Loucy (cell line): ENCODE measurements around the gene ZNF516.

Source experiments
- H2AFZ ChIP-seq: fragments of 200-600 bp; sonication (generic); 2 replicates; pipeline ENCODE4 v1.6.0; 2016; ENCODE audit warnings: antibody characterized with exemption, mild to moderate bottlenecking, low read length, moderate library complexity
- H3F3A ChIP-seq: fragments of 200-600 bp; 2 replicates; pipeline ENCODE4 v1.6.0; 2016; ENCODE audit warnings: antibody characterized with exemption, low read depth, mild to moderate bottlenecking
- H3K27me3 ChIP-seq: fragments of 200-600 bp; sonication (generic); 2 replicates; pipeline ENCODE4 v1.6.1; 2014; ENCODE audit warnings: low read length, mild to moderate bottlenecking; ENCODE audit not compliant: insufficient read depth, poor library complexity, severe bottlenecking
- H3K36me3 ChIP-seq: fragments of 200-600 bp; sonication (generic); 2 replicates; pipeline ENCODE4 v1.6.1; 2016; ENCODE audit warnings: low read length; ENCODE audit not compliant: insufficient read depth
- H3K4me1 ChIP-seq: fragments of 200-600 bp; sonication (generic); 2 replicates; pipeline ENCODE4 v1.5.1; 2014; ENCODE audit warnings: low read length, mild to moderate bottlenecking; ENCODE audit not compliant: insufficient read depth, poor library complexity, severe bottlenecking
- H3K4me2 ChIP-seq: fragments of 200-600 bp; sonication (generic); 2 replicates; pipeline ENCODE4 v1.6.0; 2014; ENCODE audit warnings: antibody characterized with exemption, low read length, low read depth, mild to moderate bottlenecking; ENCODE audit not compliant: poor library complexity, severe bottlenecking
- H3K4me3 ChIP-seq: fragments of 200-600 bp; sonication (generic); 2 replicates; pipeline ENCODE4 v1.5.1; 2014; ENCODE audit warnings: low read length, mild to moderate bottlenecking, mixed read lengths; ENCODE audit not compliant: poor library complexity, severe bottlenecking
- H3K79me2 ChIP-seq: fragments of 200-600 bp; sonication (generic); 2 replicates; pipeline ENCODE4 v1.6.1; 2014; ENCODE audit warnings: low read length; ENCODE audit not compliant: insufficient read depth
- H3K9ac ChIP-seq: fragments of 200-600 bp; sonication (generic); 2 replicates; pipeline ENCODE4 v1.6.0; 2014; ENCODE audit warnings: mild to moderate bottlenecking, low read depth, low read length, moderate library complexity; ENCODE audit not compliant: poor library complexity, severe bottlenecking
- H3K9me2 ChIP-seq: fragments of 200-600 bp; sonication (generic); replicated peaks from 2 replicates; pipeline ENCODE4 v1.6.1; 2016; ENCODE audit warnings: low read depth, low read length, mixed read lengths
- H3K9me3 ChIP-seq: fragments of 200-600 bp; sonication (generic); 2 replicates; pipeline ENCODE4 v1.6.1; 2014; ENCODE audit warnings: mild to moderate bottlenecking, antibody characterized with exemption, low read length, low read depth; ENCODE audit not compliant: insufficient read depth
- H4K20me1 ChIP-seq: fragments of 200-600 bp; sonication (generic); 2 replicates; pipeline ENCODE4 v1.6.0; 2014; ENCODE audit warnings: antibody characterized with exemption, low read length, mild to moderate bottlenecking; ENCODE audit not compliant: insufficient read depth, poor library complexity, severe bottlenecking
- CTCF ChIP-seq: fragments of 200-600 bp; sonication (generic); conservative IDR thresholded peaks from 2 replicates; pipeline ENCODE4 v1.5.1; 2014; ENCODE audit warnings: mild to moderate bottlenecking, antibody characterized with exemption, low read length
- EZH2phosphoT487 ChIP-seq: fragments of 200-600 bp; IDR thresholded peaks from 2 replicates; pipeline ENCODE4 v1.6.1; 2018; ENCODE audit warnings: antibody characterized with exemption, mild to moderate bottlenecking, moderate library complexity, borderline replicate concordance

The ZNF516 gene

GRCh38 chr18:76382275-76382674 is 112.8 kb downstream of the ZNF516 start:
- H3K4me2 ChIP-seq: no peak overlapping the region
- H3K4me3 ChIP-seq: no peak overlapping the region
- H3K4me1 ChIP-seq: peaks cover 18% of the 10 kb centered on the region
- H3K27me3 ChIP-seq: no peaks in the 10 kb centered on the region
- no peak overlapping the region for H2AFZ ChIP-seq
- no peak overlapping the region for H3K9ac ChIP-seq
- no peaks in the 10 kb centered on the region for H3F3A ChIP-seq
- H3K79me2 ChIP-seq: no peaks in the 10 kb centered on the region
- no peaks in the 10 kb centered on the region for H4K20me1 ChIP-seq
- no peaks in the 10 kb centered on the region for H3K9me2 ChIP-seq
- H3K36me3 ChIP-seq: no peaks in the 10 kb centered on the region
- H3K9me3 ChIP-seq: no peaks in the 10 kb centered on the region
- TF ChIP-seq EZH2phosphoT487: no peak
- TF ChIP-seq CTCF: no peak

GRCh38 chr18:76380791-76381405 is 114.1 kb downstream of the ZNF516 start:
- no peaks in the 10 kb centered on the region for H3K9me2 ChIP-seq
- H3K4me1 ChIP-seq: peaks cover 5% of the 10 kb centered on the region
- peak overlapping the region; percentile 54 for H3K4me2 ChIP-seq
- no peak for TF ChIP-seq EZH2phosphoT487
- TF ChIP-seq CTCF: peak; percentile 90
- H3K27me3 ChIP-seq: no peaks in the 10 kb centered on the region
- H3F3A ChIP-seq: no peaks in the 10 kb centered on the region
- no peaks in the 10 kb centered on the region for H3K9me3 ChIP-seq
- peak overlapping the region; percentile 51 for H3K4me3 ChIP-seq
- no peak overlapping the region for H3K9ac ChIP-seq
- no peaks in the 10 kb centered on the region for H4K20me1 ChIP-seq
- no peaks in the 10 kb centered on the region for H3K79me2 ChIP-seq
- H2AFZ ChIP-seq: peak overlapping the region; percentile 59; the same call in 1 of the 2 replicates
- H3K36me3 ChIP-seq: no peaks in the 10 kb centered on the region

- peak overlapping the region; percentile 54 for H3K4me2 ChIP-seq
- H2AFZ ChIP-seq: peak overlapping the region; percentile 59; the same call in 1 of the 2 replicates
- TF ChIP-seq CTCF (no peak), EZH2phosphoT487 (no peak)
- peak overlapping the region; percentile 51 for H3K4me3 ChIP-seq
- H3K9me2 ChIP-seq: no peaks in the 10 kb centered on the region
- no peaks in the 10 kb centered on the region for H3K9me3 ChIP-seq
- no peaks in the 10 kb centered on the region for H3K36me3 ChIP-seq
- H3F3A ChIP-seq: no peaks in the 10 kb centered on the region
- H3K27me3 ChIP-seq: no peaks in the 10 kb centered on the region
- no peak overlapping the region for H3K9ac ChIP-seq
- peaks cover 1% of the 10 kb centered on the region for H4K20me1 ChIP-seq
- peaks cover under 1% of the 10 kb centered on the region for H3K4me1 ChIP-seq
- H3K79me2 ChIP-seq: no peaks in the 10 kb centered on the region
Measured at GRCh38 chr18:76380127-76380729, 114.8 kb downstream of the ZNF516 start.
